GM19452 (cell line): Measurements from ENCODE around the gene RPL39L.
"Not testable (repeated sequence)": the region's sequence is repeated elsewhere in the genome, so short reads cannot be mapped to it uniquely, and the experiment has no call there.

Experiments
- ATAC-seq: cut with Tn5 transposase; IDR thresholded peaks from one replicate; pipeline ENCODE4 v1.9.1; 2021; ENCODE audit not compliant: unreplicated experiment

Gene RPL39L

GRCh38 chr3:187139126-187139894 lies at the start of gene RPL39L:
Gene RPL39L (minus strand): TSS chr3:187139496. CDS start chr3:187121300, 18,196 bp downstream.
- ATAC-seq, result peak; percentile 99

DNA sequence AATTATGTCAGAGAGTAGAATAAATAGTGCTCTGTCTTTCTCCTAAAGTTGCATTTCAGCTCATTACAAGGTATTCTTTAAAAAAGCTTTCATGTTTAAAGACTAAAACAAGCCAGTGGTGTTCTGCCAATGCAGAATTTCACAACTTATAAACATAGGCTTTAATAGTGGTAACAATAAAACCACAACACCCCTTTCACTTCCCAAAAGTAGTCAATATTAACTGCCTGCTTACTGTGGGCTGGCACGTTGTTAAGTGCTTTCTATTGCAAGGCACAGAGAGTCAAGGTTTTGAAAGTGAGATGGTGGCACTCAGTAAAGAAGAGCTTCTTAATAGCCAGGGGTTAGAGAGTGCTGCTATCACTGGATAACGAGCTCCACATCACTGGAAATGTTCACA lies 49.6 kb upstream of the RPL39L start:
- ATAC-seq, result peak; percentile 43

DNA sequence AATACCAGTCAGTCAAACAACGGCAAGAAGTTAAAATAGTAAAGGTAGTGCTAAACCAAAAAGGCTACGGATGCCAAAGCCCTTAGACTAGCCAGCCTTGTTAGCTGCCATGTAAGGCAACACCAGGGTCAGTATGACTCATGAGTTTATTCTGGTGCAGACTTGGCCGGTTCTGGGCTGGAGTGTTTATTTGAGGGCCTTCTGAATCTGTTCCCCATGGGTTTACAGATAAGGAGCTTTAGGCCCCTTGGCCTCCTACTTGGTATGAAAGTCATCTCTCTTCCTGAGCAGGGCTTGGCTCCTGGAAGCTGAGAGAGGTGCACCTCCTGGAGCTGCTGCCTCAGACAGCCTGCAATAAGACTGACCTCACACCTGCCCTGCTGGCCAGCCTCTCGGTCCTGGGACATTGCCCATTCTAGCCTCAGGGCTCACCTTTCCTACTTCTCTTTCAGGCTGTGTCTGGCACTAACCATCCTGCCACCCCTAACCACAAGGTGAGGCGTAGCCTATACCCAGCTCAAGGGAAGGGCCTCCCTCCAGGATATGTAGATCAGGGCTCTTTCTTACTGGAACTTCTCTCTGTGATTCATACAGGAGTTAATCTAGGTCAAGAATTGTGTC lies 47.6 kb upstream of the RPL39L start:
- ATAC-seq, result no peak

DNA sequence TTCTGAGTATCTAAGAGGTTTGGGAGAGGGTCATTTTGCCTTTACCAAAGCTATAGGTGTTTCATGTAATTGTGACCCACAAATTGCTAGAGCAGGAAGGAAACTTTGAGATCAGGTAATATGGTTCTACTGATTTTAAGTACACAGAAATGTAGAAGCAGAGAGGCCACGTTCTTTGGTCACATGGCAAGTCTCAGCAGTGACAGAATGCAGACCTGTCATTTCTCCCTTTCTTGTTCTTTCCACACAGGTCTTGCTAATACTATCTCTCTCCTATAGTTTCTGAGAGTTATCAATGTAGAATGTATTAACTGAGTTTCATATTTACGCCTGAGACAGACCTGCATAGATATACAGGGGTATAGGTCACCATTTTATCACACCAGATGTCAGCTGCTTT lies 47.1 kb upstream of the RPL39L start:
- ATAC-seq, result no peak

GRCh38 chr3:187185759-187186158 lies 46.5 kb upstream of the RPL39L start:
- no peak for ATAC-seq

DNA sequence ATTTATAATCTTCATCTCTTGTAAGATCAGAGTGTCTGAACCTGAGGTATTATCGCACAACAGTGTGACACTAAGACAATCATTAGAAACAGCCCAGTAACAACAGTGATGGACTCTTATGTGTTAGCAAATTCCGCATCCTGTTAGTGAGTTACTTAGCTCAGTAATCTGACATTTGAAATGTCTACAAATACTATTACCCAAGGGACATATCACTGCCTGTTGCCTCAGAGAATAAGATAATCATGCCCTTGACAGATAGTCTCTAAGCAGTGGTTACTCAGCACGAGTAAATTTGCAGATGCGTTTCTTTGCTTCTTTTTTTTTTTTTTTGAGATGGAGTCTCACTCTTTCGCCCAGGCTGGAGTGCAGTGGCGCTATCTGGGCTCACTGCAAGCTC lies 44.6 kb upstream of the RPL39L start:
- no peak for ATAC-seq

DNA sequence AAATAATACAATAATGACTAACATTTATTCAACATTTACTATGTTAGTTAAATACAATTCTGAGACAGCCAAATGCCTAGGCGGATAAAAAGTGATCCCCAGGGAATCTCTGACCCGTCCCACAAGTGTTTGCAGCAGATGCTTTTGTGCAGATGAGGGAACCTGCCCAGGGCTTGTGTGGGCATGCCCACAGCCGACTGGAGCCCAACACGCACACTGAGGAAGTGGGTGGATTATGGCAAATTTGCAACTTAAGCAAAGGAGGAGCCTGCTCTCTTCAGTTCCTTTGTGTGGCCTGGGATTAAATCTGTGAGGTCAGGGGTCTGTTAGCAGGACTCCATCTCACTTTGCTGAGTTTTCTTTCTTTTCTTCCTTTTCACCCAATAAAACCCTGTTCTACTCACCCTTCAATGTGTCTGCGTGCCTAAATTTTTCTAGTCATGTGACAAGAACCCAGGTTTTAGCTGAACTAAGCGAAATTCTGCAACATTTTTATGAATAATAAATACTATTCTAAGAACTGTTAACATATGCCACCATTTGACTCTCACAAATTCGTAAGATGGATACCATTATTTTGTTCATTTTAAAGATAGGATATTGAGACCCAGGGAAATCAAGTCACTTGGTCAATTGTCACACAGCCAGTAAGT lies 44.0 kb upstream of the RPL39L start:
- peak; percentile 76 for ATAC-seq

- no peak for ATAC-seq
Observed at GRCh38 chr3:187181454-187182170, 42.3 kb upstream of the RPL39L start.

GRCh38 chr3:187172929-187173328 lies 33.6 kb upstream of the RPL39L start:
- no peak for ATAC-seq

- ATAC-seq, result not testable (repeated sequence)
Observed at GRCh38 chr3:187170911-187171310, 31.6 kb upstream of the RPL39L start.

DNA sequence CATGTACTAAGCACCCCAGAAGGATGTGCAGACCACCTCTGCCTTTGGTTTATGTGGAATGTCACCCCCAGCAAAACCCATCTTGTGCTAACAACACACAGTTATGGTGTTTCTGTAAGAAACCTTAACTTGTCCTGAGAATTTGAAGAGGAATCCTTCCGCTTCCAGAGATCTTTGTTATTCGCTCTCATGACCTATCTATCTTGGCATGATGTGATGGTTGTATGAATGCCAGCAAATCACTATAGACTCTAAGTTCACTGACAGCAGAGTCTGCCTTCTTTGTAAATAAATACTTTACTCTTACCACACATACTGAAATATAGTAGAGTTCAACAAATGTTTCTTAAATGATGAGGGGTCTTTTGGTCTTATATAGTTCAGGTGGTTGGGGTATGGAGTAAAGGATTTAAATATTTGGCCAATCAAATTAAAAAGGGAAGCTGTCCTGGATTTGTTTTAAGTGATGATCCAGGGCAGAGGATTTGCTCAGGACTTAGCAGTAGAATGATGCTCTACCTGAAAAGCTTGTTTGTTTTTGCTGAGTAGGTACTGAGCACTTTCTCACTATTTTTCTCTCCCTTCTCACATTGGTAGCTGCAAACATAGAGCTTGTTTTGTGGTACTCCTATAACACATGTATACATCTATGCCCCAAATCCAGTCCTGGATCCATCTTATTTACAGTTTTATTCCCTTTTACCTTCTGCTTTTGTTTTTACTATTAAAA lies 30.1 kb upstream of the RPL39L start:
- no peak for ATAC-seq

GRCh38 chr3:187167777-187168176 lies 28.5 kb upstream of the RPL39L start:
- no peak for ATAC-seq

DNA sequence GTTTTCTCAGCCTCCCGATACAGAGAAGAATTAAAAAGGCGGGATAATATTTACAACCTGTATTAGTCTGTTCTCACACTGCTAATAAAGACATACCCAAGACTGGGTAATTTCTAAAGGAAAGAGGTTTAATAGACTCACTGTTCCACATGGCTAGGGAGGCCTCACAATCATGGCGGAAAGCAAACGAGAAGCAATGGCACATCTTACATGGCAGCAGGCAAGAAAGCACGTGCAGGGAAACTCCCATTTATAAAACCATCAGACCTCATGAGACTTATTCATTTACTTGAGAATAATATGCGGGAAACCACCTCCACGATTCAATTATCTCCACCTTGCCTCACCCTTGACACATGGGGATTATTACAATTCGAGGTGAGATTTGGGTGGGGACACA lies 27.5 kb upstream of the RPL39L start:
- no peak for ATAC-seq

GRCh38 chr3:187165144-187165543 lies 25.8 kb upstream of the RPL39L start:
- ATAC-seq, result no peak

- no peak for ATAC-seq
Observed at GRCh38 chr3:187162265-187162953, 23.1 kb upstream of the RPL39L start.

- ATAC-seq, result no peak
Observed at GRCh38 chr3:187161556-187161955, 22.3 kb upstream of the RPL39L start.

GRCh38 chr3:187150599-187150998 lies 11.3 kb upstream of the RPL39L start:
- no peak for ATAC-seq

DNA sequence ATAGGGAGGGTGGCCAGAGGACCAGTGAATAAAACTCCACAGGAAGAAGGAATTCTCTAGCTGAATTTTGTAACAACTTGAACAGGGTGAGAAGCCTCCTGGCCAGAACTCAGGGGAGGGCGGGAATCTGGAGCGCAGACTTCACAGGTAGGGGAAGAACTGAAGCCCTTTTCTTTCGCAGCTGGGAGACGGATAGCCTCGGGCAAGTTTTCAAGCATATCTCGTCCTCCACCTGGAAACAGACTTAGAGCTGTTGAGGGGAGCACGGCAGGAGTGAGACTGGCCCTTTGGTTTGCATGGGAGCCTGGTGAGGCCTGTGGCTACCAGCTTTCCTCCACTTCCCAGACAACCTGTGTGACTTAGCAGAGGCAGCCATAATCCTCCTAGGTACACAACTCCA lies 10.9 kb upstream of the RPL39L start:
- ATAC-seq, result no peak

- no peak for ATAC-seq
Observed at GRCh38 chr3:187146389-187146788, 7.1 kb upstream of the RPL39L start.
